ENCODE measurements around the gene SLC5A5.

DNA sequence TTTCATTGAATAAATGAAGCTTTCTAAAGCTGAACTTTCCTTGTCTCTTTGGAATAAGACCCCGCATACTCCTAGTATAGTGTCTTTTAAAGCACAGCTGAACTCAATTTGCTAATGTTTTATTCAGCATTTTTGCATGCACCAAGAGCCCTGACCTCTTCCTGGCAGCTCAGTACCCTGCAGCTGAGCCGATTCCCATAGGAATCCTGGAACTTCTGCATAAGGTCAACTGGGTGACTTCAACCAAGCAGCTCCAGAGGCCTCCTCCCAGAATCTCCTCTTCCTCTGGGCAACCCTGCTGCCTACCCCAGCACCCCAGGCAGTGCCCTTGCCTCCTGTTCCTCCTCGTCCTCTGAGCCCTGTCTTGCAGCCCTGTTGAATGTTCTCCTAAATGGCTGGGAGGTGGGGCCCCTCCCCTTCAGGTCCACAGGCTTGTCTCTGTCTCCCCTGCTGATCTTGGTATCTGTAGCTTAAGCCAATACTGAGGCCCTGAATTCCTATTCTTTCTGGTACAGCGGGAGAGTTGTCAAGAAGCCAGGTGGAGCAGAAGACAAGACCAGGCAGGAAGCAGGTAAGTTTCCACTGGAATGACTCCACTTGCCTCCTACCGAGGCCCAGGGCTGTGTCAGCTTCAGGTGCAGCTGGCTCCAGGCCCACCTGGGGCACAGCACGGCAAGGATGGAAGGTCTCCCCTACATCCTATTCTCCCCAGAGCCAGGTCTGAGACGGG is 37.4 kb downstream of the SLC5A5 start:
- no peak for TF ChIP-seq PATZ1 (tag by site-specific recombination; IDR thresholded peaks at IDR 0.05)
- TF ChIP-seq, protein P1, sequence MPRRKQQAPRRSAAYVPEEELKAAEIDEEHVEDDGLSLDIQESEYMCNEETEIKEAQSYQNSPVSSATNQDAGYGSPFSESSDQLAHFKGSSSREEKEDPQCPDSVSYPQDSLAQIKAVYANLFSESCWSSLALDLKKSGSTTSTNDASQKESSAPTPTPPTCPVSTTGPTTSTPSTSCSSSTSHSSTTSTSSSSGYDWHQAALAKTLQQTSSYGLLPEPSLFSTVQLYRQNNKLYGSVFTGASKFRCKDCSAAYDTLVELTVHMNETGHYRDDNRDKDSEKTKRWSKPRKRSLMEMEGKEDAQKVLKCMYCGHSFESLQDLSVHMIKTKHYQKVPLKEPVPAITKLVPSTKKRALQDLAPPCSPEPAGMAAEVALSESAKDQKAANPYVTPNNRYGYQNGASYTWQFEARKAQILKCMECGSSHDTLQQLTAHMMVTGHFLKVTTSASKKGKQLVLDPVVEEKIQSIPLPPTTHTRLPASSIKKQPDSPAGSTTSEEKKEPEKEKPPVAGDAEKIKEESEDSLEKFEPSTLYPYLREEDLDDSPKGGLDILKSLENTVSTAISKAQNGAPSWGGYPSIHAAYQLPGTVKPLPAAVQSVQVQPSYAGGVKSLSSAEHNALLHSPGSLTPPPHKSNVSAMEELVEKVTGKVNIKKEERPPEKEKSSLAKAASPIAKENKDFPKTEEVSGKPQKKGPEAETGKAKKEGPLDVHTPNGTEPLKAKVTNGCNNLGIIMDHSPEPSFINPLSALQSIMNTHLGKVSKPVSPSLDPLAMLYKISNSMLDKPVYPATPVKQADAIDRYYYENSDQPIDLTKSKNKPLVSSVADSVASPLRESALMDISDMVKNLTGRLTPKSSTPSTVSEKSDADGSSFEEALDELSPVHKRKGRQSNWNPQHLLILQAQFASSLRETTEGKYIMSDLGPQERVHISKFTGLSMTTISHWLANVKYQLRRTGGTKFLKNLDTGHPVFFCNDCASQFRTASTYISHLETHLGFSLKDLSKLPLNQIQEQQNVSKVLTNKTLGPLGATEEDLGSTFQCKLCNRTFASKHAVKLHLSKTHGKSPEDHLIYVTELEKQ (tag by site-specific recombination; IDR thresholded peaks at IDR 0.05; ENCODE audit: borderline replicate concordance), result no peak
- no peak for TF ChIP-seq ZNF175 (tag by site-specific recombination; IDR thresholded peaks at IDR 0.05)
